Measurements from ENCODE around the gene FFAR3.

Gene FFAR3

DNA sequence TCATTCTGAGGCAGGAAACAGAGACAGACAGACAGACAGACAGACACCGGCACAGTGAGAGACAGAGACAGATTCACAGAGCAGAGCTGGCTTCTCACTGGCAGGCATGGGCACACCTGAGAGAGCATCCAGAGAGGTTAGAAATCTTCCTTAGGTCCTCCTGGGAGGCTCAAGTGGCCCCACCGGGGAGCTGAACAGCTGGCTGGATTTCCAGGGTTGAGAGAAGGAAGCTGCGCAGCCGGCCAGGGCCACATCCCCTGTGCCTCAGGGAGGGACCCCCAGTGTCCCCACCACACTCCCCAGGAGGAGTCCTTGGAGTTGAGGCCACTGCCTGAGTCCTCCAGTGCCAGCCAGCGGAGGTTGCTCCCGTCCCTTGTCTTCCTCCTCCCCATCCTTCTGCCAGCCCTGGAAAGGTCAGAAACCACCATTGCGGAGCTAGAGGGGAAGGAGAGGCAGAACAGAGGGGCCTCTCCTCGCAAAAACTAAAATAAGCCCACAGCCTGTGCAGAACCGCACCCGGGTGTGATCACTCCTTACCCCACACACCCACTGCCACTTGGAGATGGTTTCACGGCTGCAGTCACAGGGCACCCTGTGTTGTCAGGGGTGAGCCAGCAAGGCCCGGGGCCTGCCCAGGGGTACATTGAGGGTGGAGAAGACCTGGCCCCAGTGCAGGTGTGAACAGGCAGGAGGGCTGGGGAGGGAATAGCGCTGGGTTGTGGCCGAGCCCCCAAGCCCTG is 4.2 kb downstream of the FFAR3 start:
- H3K27ac ChIP-seq, result no peak overlapping the region
- TF ChIP-seq, protein P1, sequence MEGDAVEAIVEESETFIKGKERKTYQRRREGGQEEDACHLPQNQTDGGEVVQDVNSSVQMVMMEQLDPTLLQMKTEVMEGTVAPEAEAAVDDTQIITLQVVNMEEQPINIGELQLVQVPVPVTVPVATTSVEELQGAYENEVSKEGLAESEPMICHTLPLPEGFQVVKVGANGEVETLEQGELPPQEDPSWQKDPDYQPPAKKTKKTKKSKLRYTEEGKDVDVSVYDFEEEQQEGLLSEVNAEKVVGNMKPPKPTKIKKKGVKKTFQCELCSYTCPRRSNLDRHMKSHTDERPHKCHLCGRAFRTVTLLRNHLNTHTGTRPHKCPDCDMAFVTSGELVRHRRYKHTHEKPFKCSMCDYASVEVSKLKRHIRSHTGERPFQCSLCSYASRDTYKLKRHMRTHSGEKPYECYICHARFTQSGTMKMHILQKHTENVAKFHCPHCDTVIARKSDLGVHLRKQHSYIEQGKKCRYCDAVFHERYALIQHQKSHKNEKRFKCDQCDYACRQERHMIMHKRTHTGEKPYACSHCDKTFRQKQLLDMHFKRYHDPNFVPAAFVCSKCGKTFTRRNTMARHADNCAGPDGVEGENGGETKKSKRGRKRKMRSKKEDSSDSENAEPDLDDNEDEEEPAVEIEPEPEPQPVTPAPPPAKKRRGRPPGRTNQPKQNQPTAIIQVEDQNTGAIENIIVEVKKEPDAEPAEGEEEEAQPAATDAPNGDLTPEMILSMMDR (IDR thresholded peaks at IDR 0.05), result no peak
- no peak for TF ChIP-seq ZFX (IDR thresholded peaks at IDR 0.05; ENCODE audit: borderline replicate concordance)

GRCh38 chr19:35363001-35363590 is 4.8 kb downstream of the FFAR3 start:
- H3K27ac ChIP-seq, result no peak overlapping the region
- TF ChIP-seq, protein P1 (IDR thresholded peaks at IDR 0.05), result no peak
- TF ChIP-seq ZFX (IDR thresholded peaks at IDR 0.05; ENCODE audit: borderline replicate concordance), result no peak

DNA sequence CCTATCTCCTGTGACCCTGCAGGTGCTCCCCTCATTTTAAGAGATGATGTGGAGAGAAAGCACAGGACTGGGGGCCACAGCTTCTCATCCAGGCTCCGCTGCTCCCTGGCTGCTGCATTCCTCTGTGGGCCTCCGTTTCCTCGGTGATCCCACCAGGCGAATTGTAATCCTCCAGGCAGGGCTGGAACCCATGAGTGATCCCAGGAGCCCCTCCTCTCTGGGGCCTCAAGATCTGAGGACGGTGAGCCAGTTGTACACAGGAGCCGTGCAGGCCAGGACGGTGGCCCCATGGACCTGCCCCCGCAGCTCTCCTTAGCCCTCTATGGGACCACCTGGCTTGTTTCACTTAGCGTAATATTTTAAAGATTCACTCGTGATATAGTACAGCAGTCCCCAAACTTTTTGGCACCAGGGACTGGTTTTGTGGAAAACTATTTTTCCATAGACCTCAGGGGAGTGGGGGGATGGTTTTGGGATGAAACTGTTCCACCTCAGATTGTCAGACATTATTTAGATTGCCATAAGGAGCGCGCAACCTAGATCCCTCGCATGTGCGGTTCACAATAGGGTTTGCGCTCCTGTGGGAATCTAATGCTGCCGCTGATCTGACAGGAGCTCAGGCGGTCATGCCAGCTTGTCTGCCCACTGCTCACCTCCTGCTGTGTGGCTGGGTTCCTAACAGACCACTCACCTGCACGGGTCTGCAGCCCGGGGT is 5.6 kb downstream of the FFAR3 start:
- no peak for TF ChIP-seq ZFX (IDR thresholded peaks at IDR 0.05; ENCODE audit: borderline replicate concordance)
- TF ChIP-seq, protein P1 (IDR thresholded peaks at IDR 0.05), result no peak
- no peak overlapping the region for H3K27ac ChIP-seq

DNA sequence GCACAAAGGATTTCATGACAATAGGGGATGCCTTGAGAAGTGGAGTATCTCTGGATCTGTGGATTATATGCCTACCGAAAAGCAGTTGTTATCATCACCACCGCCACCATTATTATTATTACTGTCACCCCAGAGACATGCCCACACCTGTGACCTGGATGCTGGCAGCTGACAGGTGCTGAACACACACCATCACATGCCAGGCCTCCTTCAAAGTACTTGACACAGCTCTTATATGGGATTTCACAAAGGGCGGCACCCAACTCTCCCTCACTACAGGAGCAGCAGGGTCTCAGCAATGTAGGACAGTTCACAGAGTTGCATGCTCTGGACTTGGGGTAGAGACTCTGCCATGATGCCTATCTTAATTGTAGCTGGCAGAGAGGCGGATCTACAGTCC is 7.0 kb downstream of the FFAR3 start:
- no peak overlapping the region for H3K27ac ChIP-seq
- no peak for TF ChIP-seq ZFX (IDR thresholded peaks at IDR 0.05; ENCODE audit: borderline replicate concordance)
- TF ChIP-seq, protein P1 (IDR thresholded peaks at IDR 0.05), result no peak

GRCh38 chr19:35368378-35368777 is 10.1 kb downstream of the FFAR3 start:
- no peak overlapping the region for H3K27ac ChIP-seq
- TF ChIP-seq, protein P1 (IDR thresholded peaks at IDR 0.05), result no peak
- no peak for TF ChIP-seq ZFX (IDR thresholded peaks at IDR 0.05; ENCODE audit: borderline replicate concordance)

GRCh38 chr19:35369522-35369921 is 11.3 kb downstream of the FFAR3 start:
- no peak overlapping the region for H3K27ac ChIP-seq
- TF ChIP-seq ZFX (IDR thresholded peaks at IDR 0.05; ENCODE audit: borderline replicate concordance), result no peak
- TF ChIP-seq, protein P1 (IDR thresholded peaks at IDR 0.05), result no peak

- TF ChIP-seq ZFX (IDR thresholded peaks at IDR 0.05; ENCODE audit: borderline replicate concordance), result no peak
- TF ChIP-seq, protein P1 (IDR thresholded peaks at IDR 0.05), result no peak
- H3K27ac ChIP-seq, result no peak within 1 kb of the TSS
Measured at GRCh38 chr19:35370722-35371121, 12.5 kb downstream of the FFAR3 start, which contains the start of gene GPR42. Gene GPR42, plus strand, starts transcription at chr19:35371068. Its CDS starts 292 bp downstream, at chr19:35371360.
